AG08396 (cell line): Measurements from ENCODE around the gene GRM6.

Source experiments
- DNase-seq: peaks from one replicate; pipeline ENCODE4 v3.0.0; 2012; ENCODE audit warnings: low spot score, mixed read lengths

GRM6 gene

DNA sequence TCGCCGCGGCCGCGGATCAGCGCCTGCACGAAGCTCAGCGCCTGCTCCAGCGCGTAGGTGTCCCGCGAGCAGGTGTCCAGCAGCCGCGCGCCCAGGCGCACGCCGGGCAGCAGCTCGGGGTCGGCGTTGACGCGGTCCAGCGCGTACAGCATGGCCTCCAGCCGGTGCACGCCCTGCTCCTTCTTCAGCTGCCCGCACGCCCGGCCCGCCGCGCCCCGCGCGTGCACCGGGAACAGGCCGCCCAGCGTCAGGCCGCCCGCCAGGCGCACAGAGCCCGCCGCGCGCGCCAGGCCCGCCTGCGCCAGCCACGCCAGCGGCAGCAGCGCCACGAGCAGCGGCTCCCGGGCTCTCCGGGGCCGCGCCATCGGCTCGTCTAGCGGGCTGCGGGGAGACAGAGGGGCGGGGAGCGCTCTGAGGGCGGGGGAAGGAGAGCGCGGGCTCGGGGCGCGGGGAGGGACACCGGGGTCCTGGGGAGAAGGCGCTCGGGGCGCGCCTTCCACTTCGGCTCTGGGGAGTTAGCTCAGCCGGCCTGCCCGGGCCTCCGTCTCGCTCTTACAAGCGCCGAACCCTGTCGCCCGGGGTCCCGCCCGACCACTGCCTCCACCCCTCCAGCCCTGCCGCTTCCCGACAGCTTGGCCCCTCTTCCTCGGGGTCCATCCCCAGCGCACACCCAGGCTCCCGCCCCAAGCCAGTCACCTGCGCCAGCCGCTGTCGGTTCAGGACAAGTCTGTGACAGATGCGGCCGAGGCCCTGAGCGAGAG lies at the start of gene GRM6:
Gene GRM6 (minus strand): TSS at position 741 of the 761 bp plus-strand sequence. CDS start 376 bp downstream, at position 365.
- DNase-seq, result no peak

GRCh38 chr5:179044765-179045164 lies 49.6 kb upstream of the GRM6 start:
- DNase-seq, result no peak

GRCh38 chr5:179033004-179033580 lies 38.0 kb upstream of the GRM6 start:
- no peak for DNase-seq

DNA sequence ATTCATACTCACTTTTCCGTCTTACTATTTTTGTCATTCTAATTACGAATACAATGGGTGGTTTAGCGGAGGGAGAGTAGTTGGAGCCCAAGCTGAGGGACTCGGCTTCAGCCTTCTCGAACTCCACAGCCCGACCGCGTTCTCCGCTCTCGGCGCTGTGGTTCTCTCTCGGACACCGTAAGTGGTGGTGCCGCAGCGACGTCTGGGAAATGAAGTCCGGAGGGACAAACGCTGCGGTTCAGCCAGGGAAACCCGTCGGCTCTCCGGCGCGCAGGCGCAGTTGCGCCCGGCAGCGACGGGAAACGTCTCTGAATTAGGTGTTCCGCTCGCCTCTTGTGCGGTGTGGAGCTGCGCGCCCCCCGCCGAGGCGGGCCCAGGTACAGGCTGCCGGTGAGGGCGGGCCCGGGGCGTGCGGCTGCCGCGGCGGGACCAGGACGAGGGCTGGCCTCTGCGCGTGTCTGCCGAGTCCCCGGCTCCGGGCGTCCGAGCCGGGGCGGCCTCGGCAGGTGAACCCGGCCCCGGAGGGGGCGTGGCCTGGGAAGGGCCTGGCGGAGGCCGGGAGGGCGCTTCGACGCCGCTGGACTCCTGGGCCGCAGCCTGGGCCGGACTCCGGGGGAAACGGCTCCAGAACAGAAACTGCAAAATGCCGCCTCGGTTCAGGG lies 28.5 kb upstream of the GRM6 start, which contains the start of gene ZNF879:
Gene ZNF879 (plus strand): TSS at position 277 of the 662 bp plus-strand sequence. CDS start 1,201 bp downstream, outside the sequence.
- peak; percentile 97 for DNase-seq

DNA sequence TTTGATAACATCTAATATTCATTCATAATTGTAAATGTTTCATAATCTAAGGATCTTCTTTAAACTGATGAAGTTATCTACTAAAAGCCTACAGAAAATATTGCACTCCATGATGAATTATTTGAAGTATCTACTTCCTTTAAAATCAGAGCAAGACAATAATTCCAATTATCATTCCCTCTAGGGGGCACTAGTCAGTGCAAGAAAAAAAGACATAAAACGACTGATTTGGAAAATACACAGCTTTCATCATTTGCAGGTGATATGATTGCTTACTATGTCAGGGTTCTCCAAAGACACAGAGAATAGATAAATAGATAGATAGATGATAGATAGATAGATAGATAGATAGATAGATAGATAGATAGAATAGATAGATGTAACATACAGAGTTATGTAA lies 13.5 kb upstream of the GRM6 start:
- no peak for DNase-seq

- DNase-seq, result no peak
These were observed 11.4 kb upstream of the GRM6 start for GRCh38 chr5:179006564-179006963.

DNA sequence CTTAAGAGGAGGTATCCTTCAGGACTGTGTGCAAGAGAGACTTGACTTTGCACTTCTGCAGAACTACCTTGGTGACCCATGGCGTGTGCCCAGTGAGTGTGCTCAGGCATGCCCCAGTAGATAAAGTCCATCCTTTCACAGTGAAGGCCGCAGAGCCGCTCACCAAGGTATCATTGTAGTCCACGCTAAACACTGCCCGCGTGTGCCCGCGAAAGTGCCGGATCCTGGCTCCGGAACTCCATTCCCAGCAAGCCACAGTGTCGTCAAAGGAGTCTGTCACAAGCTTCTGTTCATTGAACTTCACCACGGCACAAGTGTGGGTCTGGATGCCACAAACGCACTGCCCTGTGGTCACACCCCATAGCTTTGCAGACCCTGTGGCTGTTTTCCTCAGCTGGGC lies 3.3 kb upstream of the GRM6 start:
- DNase-seq, result no peak

- no peak for DNase-seq
These were observed 2.1 kb upstream of the GRM6 start for GRCh38 chr5:178997191-178997590.

DNA sequence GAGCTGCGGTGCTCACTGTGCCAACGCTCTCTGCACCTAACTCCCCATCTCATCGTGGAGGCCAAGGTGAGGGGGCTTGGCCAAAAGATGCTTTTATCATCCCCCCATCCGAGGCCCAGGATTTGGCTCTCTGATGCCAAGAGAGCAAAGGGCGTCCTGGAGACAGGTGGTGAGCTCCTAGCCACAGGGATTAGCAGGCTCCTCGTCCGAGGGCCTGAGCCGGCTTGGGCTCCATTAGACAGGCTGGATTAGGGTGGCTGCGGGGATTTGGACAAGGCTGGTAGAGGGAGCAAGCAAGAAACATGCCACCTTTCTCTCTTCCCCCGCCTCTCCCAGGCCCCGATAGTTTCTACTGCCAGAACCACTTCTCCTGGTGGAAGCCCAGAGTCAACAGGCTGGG lies 1.0 kb upstream of the GRM6 start:
- DNase-seq, result peak; percentile 2

DNA sequence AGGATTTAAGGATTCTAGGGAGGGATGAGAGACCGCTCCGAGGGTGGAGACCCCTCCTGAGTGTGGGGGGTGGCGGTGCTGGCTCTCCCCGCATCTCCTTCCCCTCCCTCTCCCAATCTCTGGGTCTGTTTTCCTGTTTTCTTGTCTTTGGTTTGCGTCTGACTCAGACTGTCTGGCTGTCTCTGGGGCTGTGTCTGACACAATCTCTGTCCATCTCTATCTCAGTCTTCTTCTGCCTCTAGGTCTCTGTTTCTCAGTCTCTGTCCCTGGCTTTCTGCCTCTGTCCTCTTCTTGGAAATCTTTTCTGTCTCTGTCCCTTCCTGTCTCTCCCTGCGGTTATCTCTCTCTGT lies 196 bp upstream of the GRM6 start:
- DNase-seq, result no peak

GRCh38 chr5:178993955-178994579 lies 1.1 kb downstream of the GRM6 start:
- DNase-seq, result no peak

DNA sequence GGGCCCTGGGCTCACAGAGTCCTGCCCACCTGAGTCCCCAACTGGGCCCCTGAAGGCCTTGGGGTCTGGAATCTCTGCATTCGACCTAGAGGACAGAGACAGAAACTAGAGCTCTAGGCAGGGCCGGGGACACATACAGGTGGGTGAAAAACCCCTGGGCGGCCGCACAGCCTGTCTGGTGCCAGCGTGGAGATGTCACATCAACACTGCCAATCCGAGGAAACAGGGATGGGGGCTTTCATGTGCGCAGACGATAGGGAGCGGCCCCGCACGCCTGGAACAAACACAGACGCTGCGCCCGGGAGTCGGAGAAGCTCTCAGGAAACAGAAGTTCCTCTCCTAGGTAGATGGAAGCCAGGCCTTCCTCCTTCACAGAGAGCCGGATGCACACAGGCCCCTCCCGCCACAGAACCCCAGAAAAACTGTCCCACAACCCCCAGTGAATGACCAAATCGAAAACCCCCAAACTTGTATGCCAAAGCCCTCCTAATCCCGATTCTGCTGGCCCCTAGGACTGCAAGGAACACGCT lies 1.8 kb downstream of the GRM6 start:
- no peak for DNase-seq

GRCh38 chr5:178992291-178992895 lies 2.7 kb downstream of the GRM6 start:
- DNase-seq, result no peak

- DNase-seq, result no peak
These were observed 3.7 kb downstream of the GRM6 start for GRCh38 chr5:178991190-178992145.

DNA sequence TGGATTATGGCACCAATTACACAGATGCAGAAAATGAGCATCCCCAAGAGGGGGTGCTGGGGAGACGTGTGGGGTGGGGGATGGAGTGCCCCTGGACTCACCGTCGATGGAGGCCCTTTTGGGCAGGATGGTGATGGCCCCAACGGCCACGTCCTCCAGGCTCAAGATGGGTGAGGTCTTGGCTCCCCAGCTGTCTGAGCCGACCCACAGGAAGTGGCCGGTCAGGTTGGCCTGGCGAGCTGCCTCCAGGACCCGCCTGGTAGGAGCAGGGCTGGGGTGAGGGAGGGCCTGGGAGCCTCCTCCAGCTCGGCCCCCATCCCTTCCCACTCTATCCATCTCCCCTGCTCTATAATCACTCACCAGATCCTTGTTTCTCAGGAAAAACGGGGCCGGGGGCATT lies 4.6 kb downstream of the GRM6 start:
- DNase-seq, result no peak

DNA sequence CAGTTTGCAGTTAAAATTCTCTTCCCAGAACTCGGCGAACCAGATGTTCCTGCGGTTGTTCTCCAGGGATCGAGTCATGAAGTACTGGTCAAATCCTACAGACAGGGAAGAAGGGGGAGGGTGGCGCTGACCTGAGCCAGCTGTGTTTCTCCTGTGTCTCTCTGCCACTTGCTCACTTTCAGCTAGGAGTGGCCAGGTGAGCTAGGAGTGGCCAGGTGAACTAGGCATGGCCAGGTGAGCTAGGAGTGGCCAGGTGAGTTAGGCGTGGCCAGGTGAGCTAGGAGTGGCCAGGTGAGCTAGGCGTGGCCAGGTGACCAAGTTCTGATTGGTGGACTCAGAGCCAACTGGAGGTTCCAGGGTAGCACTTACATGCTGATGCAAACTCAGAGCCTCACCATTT lies 5.8 kb downstream of the GRM6 start:
- DNase-seq, result no peak

GRCh38 chr5:178988436-178989220 lies 6.5 kb downstream of the GRM6 start:
- DNase-seq, result no peak

- DNase-seq, result no peak
These were observed 8.7 kb downstream of the GRM6 start for GRCh38 chr5:178986326-178986960.
